HepG2 (cell line): Measurements from ENCODE around the gene PLK5.

Experiments used
- EP300 ChIP-seq, 3 experiments: sonication (generic) in 1 of 3; formaldehyde crosslinking in 1 of 3; IDR thresholded peaks; 2 replicates each; pipeline versions ENCODE4 v1.5.1 to v1.6.1; 2011 to 2020; ENCODE audit warnings: low read depth in 2 of 3, low read length in 2 of 3, borderline replicate concordance in 1 of 3, improper control_type of control experiment in 1 of 3, mild to moderate bottlenecking in 1 of 3, missing genetic modification reagents in 1 of 3, moderate library complexity in 1 of 3
- GLI4 ChIP-seq: sonication (generic); formaldehyde crosslinking; IDR thresholded peaks from 2 replicates; pipeline ENCODE4 v1.5.1; 2020; ENCODE audit warnings: missing genetic modification reagents, mild to moderate bottlenecking, moderate library complexity, borderline replicate concordance
- NR2F1 ChIP-seq, 2 experiments: fragments of 450-650 bp in 1 of 2; formaldehyde crosslinking in 1 of 2; IDR thresholded peaks; 2 replicates each; pipeline versions ENCODE4 v1.5.0 to v1.6.1; 2016 to 2020; ENCODE audit warnings: mild to moderate bottlenecking in 1 of 2, missing compliant biosample characterization in 1 of 2, missing genetic modification reagents in 1 of 2, moderate library complexity in 1 of 2
- POLR2AphosphoS2 ChIP-seq: IDR thresholded peaks from 2 replicates; pipeline ENCODE4 v1.6.1; 2011; ENCODE audit warnings: low read depth, low read length, improper control_type of control experiment
- YY1 ChIP-seq: IDR thresholded peaks from 2 replicates; pipeline ENCODE4 v1.6.1; 2011; ENCODE audit warnings: low read length, low read depth, moderate library complexity, mild to moderate bottlenecking; ENCODE audit not compliant: insufficient read depth, insufficient replicate concordance
- TF ChIP-seq, protein P1 (sequence below): sonication (generic); formaldehyde crosslinking; IDR thresholded peaks from 2 replicates; pipeline ENCODE4 v1.5.1; 2020; ENCODE audit warnings: mild to moderate bottlenecking, missing genetic modification reagents, moderate library complexity

DNA sequence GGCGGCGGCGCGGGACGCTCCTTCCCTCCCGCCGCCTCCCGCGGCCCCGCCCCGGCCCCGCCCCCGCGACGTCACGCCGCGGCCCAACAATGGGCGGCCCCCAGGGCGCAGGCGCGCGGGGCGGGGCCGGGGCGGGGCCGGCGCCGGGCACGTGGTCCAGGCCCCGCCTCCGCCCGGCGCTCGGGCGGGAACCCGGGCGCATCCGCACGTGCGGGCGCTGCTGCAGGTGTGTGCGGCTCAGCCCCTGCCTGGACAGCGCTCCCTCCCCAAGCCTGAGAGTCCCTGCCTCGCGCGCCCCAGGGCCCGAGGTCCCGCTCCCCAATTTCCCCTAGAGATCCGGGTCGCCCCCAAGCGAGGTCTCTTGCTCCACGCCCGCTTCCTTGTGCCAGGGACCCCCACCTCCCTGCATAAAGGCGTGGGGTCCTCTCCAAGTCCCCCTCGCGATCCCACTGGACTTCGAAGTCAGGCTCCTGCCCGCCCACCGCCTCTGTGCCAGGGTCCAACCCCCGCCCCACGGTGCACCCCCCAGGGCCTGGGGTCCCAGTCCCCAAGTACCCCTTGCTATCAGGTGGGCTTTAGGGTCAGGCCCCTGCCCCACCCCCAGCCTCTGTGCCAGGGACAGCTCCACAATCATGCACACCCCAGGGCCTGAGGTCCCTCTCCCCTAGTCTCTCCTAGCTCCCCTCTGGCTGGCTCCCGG is 44.6 kb downstream of the PLK5 start, which contains the start of gene MEX3D:
- TF ChIP-seq, protein P1, sequence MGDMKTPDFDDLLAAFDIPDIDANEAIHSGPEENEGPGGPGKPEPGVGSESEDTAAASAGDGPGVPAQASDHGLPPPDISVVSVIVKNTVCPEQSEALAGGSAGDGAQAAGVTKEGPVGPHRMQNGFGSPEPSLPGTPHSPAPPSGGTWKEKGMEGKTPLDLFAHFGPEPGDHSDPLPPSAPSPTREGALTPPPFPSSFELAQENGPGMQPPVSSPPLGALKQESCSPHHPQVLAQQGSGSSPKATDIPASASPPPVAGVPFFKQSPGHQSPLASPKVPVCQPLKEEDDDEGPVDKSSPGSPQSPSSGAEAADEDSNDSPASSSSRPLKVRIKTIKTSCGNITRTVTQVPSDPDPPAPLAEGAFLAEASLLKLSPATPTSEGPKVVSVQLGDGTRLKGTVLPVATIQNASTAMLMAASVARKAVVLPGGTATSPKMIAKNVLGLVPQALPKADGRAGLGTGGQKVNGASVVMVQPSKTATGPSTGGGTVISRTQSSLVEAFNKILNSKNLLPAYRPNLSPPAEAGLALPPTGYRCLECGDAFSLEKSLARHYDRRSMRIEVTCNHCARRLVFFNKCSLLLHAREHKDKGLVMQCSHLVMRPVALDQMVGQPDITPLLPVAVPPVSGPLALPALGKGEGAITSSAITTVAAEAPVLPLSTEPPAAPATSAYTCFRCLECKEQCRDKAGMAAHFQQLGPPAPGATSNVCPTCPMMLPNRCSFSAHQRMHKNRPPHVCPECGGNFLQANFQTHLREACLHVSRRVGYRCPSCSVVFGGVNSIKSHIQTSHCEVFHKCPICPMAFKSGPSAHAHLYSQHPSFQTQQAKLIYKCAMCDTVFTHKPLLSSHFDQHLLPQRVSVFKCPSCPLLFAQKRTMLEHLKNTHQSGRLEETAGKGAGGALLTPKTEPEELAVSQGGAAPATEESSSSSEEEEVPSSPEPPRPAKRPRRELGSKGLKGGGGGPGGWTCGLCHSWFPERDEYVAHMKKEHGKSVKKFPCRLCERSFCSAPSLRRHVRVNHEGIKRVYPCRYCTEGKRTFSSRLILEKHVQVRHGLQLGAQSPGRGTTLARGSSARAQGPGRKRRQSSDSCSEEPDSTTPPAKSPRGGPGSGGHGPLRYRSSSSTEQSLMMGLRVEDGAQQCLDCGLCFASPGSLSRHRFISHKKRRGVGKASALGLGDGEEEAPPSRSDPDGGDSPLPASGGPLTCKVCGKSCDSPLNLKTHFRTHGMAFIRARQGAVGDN (CRISPR knock-in tag): peak; percentile 88
- TF ChIP-seq GLI4 (CRISPR knock-in tag) (no peak), EP300 (IDR thresholded peaks at IDR 0.05; ENCODE audit: low read depth in 2 of 2, low read length in 2 of 2) (no peak), EP300 (CRISPR knock-in tag; IDR thresholded peaks at IDR 0.05; ENCODE audit: borderline replicate concordance) (0 out of 2 replicates have a peak, but pooled peaks have one; percentile 18), YY1 (no peak), POLR2AphosphoS2 (no peak), NR2F1 (CRISPR knock-in tag; IDR thresholded peaks at IDR 0.05) (no peak)
